Activated T-cell treated with anti-CD3 and anti-CD28 coated beads for 1 hour (primary cell): Measurements from ENCODE around the gene FST.

ENCODE experiments used
- DNase-seq: peaks from one replicate; pipeline ENCODE4 v3.0.0-alpha.2; 2020; ENCODE audit warnings: low read depth

The FST gene, protein sequence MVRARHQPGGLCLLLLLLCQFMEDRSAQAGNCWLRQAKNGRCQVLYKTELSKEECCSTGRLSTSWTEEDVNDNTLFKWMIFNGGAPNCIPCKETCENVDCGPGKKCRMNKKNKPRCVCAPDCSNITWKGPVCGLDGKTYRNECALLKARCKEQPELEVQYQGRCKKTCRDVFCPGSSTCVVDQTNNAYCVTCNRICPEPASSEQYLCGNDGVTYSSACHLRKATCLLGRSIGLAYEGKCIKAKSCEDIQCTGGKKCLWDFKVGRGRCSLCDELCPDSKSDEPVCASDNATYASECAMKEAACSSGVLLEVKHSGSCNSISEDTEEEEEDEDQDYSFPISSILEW

DNA sequence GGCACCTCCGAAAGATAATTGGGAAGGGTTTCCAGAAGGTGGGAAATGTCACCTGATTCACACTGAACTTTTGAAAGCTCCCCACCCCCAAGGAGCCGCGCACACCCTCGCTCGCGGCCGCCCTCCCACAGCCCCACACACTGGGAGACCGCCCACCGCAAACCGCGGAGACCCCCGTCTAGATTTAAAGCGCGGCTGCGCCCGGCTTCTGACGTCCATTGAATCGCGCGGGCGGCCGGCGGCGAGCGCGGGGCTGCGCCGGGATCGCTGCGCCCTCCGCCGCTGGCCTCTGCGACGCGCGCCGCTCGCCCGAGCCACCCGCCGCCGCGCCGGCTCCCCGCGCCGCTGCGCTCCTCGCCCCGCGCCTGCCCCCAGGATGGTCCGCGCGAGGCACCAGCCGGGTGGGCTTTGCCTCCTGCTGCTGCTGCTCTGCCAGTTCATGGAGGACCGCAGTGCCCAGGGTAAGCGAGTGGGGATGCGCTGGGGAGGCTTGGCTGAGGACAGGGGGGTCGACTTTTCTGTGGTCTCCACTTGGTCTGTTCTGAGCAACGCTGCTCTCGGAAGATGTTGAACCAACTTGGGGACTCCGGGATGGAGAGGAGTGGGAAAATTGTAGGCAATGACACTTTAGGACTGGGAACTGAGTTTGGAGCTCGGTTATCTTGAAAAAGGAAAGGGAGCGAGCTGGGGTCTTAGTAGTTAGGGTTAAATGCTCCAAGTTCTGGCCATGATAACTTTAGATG lies at the start of gene FST:
Gene FST, plus strand, starts transcription at position 214 of the 743 bp plus-strand sequence. Its CDS starts 163 bp downstream, at position 377.
- no peak for DNase-seq

DNA sequence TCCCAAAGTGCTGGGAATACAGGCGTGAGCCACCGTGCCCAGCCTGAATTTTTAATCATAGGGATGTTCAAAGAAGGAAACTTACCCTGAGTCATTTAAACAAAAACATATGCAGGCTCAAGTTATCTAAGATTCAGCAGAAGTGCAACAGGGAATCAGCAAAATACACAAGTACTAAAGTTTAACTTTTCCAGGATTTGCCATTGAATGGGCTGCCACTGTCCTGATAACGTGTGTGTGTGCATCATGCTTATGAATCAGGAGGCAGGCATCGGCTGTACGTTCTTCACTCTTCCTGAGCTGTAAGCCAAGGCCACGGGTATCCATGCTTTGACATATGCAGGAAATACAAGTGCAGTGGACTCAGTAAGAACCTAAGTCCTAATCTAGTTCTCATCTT lies 48.8 kb upstream of the FST start:
- no peak for DNase-seq

- no peak for DNase-seq
Measured at GRCh38 chr5:53433026-53433425, 47.4 kb upstream of the FST start.

- DNase-seq, result no peak
Measured at GRCh38 chr5:53434541-53434940, 45.9 kb upstream of the FST start.

GRCh38 chr5:53436480-53437191 lies 43.8 kb upstream of the FST start:
- DNase-seq, result no peak

GRCh38 chr5:53438079-53438478 lies 42.4 kb upstream of the FST start:
- no peak for DNase-seq

DNA sequence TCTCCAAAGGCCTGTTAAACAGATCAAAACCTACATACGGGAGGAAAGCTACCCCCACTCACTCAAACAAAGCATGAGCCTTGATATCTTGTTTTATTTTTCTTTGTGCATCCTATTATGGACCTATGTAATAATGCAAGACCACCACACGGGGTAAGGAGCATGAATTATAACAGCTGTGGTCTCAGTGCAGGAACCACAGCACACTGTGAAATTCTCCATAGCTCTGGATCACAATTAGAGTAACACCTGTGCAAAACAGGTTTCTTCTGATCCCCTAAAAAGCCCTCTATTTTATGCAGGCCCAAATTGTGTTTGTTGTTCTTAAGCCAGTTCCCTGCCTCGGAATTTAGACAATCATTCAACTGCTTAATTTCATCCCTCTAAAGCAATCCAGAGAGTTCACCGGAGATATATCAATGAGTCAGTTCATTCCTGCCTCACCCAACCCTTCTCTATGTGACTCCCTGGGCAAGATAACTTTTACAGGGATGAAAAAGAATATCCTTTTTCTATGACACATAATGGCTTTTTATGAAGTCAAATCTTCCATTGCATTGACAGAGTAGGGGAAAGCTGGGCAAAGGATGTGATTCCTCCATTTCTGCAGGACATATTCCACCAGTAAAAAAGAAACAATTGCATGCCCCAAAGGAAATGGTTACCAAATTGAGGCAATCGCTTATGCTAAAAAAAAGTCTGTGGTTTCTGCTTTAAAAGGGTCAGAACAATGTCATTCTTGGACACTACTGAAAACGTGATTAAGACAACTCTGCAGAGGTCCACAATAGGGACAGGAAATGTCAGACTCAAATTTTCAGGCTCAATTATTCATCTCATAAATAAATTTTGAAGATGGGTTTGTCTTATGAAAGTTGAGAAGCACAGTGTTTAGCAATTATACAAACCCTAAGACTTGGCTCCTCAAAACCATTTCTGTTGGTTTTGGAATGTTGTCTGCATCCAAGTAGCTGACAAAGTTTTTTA lies 41.6 kb upstream of the FST start:
- no peak for DNase-seq

DNA sequence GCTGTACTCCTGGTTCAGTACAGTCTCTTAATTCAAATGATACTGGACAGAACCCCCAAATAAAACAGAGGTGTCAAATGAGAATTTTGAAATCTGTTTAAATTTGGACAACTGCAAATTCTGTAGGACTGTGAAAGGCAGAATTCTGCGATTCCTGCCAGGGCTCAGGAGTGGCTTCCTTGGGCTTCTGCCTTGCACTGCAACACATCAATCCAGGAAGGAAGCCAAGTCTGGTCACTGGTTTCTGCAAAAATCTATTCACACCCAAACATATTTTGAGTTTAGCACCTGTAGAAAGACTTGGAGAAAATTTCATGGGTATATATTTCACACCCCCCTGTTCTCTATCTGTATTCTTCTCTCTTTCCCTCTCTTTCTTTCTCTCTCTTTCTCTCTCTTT lies 37.5 kb upstream of the FST start:
- no peak for DNase-seq

DNA sequence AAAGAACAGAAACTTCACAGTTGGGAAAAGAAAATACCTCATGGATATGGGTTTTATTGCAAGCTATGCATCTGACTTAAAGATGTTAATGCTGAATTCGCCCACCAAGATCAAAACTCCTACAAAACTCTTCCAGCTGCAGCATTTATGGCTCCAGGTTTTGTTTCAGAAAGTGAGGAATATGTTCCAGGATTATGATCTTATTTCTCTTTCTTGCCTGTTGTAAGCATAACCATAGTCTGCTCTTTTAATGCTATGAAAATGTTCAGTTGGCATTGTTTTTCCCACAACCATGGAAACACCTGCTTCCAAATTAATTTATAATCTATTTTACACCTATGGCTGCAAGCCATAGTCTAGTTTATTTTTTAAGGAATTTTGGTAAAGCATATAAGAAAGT lies 34.9 kb upstream of the FST start:
- DNase-seq, result no peak

GRCh38 chr5:53446908-53447307 lies 33.5 kb upstream of the FST start:
- DNase-seq, result no peak

GRCh38 chr5:53448851-53449250 lies 31.6 kb upstream of the FST start:
- no peak for DNase-seq

DNA sequence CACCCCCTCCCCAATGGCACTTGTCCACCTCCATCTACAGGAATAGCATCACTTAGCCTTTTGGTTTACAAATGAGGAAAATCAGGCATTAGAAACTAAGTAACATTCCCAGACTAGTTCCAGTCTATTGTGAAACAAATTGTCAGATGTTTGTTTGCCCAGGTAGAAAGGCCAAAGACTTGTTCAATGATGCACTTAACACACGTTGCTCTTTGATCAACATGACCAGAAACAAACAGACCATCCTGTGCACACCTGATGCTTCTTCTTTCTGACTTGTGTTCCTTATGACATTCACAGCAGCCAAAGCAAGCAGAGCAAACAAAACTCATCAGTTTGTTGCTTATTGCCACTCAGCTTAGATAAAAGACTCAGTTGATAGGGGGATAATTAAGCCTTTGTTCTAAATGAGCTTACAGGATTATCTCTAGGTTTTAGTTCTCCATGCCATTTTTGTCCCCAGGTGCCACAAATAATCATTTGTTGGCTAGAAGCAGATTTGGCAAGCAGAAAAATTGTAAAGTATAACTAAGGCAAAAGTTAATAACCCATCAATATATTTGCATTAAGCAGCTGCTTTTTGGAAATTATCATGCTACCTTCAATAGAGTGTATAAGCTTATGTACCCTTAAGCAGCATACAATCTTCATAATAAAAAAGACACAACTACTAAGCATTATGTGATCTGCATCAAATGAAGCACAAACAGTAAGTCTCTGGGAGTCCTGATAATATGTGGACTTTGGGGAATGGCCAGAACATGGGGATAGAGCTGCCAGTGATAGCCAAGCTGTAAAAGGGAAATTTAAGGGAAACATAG lies 26.3 kb upstream of the FST start:
- no peak for DNase-seq

DNA sequence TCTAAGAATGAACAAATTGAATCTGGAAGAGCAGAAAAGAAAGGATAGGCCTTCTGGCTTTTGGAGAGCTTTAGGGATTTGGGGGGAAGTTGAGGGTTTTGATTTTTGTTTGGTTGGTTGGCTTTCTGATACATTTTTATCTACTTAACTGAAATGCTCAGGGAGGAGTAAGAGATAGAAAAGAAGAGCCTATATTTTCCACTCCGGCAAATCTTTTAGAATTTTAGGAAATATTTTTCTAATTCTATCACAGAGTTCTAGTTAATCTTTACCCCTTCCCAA lies 25.8 kb upstream of the FST start:
- DNase-seq, result no peak

DNA sequence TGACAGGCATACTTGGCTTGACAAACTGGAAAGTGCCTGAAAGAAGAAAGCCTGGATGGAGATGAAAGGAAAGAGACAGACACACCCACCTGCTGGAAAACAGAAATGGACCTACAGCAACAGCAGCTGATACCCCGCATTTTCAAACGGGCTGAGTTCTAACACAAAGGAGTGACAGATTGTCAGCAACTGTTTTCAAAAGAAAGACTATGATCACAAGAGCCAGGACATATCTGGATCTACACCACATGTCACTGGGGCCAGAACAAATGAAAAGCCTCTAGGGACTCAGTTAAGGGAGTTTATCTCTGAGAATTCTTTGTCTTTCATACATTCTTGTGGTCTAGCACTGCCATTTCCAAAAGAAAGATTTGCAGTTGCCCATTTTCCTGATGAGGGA lies 24.1 kb upstream of the FST start:
- no peak for DNase-seq

GRCh38 chr5:53463909-53464621 lies 16.4 kb upstream of the FST start:
- no peak for DNase-seq

DNA sequence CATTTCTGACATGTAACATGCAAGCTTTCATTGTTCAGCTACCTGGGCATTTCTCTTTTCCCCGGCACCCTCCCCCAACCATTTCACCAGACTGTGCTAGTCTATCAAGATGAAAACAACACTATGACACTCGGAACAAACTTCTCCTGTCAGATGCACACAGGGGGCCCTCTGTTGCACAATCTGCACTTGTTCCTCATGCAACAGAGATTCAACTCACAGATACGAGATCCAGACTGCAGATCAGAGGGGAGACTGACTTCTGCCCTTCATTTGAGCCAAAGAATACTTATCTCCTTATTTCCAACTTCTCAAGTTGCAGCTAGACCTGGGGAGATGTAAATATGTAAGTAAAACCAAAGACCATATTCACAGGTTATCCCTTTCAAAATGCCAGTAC lies 15.7 kb upstream of the FST start:
- no peak for DNase-seq

DNA sequence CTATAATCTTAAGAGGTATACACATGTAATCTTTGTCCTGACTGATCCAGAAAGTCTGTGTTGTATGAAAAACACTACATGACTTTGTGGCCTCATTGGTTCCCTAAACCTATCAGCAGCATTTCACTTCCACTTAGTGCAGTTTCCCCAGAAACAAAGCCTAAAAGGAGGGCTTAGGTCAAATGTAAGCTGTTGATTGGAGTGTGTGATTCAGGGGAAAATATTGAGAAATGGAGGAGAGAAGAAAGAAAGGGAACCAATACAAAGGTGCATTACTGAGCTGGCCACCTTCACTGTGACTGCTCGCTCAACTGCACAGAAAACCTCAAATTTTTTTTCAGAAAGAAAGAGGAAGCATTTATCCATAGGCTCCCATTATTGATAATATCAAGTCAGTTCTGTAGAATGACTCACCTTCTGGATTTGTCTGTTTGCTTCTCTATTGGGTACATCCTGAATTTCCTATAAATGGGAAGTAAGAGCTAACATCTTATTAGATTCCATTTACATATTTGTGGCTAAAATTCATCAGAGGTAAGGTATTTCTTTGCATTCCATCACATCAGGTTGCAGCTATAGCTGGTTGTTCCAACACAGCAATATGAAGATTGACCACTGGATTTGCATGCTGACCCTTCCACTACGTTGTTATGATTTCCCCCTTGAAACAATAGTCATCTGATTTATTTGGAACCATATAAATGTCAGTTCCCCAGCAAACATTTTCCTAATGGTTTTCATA lies 10.3 kb upstream of the FST start:
- DNase-seq, result no peak

DNA sequence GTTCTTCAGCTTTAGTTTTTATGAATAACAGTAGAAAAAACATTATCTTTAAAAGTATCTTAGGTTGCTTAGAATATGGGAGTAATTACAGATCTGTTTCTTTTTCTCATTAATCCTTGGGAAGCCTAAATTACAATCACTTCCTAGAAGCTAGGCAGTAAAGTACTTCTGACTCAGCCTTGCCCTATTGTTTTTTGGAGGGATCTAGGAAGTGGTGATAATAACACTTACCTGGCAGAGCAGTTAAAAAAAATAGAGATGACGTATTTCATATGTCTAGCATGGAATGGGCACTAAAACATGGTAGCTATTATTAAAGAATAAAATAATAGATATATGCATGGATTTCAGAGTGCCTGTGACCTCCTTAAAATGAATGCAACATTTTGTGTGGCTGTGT lies 8.2 kb upstream of the FST start:
- DNase-seq, result no peak

DNA sequence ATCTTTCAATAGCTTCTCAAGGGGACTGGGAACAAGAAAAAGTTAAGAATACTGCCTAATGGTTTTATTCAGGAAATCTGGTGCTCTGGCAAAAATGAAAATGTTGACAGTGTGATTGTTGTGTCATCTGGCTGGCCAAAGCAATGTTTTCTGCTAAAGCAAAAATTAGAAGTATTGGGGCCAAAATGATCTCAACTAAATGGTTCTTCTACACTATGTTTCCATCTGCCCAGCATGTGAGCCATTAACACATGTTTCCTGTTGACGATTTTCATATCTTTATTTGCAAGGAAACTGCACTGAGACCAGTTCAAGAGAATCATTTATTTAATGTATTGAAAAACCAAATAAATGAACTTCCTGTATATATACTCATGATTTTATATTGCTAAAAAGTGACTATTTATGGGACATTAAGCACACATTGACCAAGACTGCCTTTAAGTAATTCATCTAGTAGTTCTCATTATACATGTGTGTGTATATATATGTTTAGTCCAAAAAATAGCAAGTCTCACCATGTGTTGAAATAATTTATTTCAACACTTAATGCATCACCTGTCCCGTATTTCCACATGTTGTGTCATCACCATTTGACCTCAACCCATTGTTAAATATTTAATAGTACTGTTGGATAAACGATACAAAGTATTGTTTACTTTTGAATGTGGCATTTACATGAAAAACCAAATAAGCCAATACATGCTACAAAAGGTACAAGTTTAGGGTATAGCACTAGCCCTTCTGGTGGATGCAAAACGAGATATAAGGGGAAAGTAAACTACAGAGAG lies 7.5 kb upstream of the FST start:
- DNase-seq, result no peak
